IPS DF 6.9 (cell line): Measurements from ENCODE around the gene C5AR2.

ENCODE experiments used
- DNase-seq: peaks from one replicate; pipeline ENCODE4 v3.0.0-alpha.2; 2013; ENCODE audit warnings: low read depth, low spot score
- H3K27ac ChIP-seq: one replicate; pipeline ENCODE4 v1.5.1; 2013; ENCODE audit warnings: low read length, control low read depth
- H3K27me3 ChIP-seq: 2 replicates; pipeline ENCODE4 v1.6.1; 2013; ENCODE audit warnings: mild to moderate bottlenecking, low read length; ENCODE audit not compliant: control insufficient read depth, insufficient read depth
- H3K36me3 ChIP-seq: 2 replicates; pipeline ENCODE4 v1.6.1; 2013; ENCODE audit warnings: low read length; ENCODE audit not compliant: control insufficient read depth, insufficient read depth
- H3K4me1 ChIP-seq: 2 replicates; pipeline ENCODE4 v1.6.1; 2013; ENCODE audit warnings: low read length; ENCODE audit not compliant: control insufficient read depth, insufficient read depth
- H3K4me3 ChIP-seq: 2 replicates; pipeline ENCODE4 v1.5.1; 2013; ENCODE audit warnings: mild to moderate bottlenecking, low read length
- H3K9me3 ChIP-seq: 2 replicates; pipeline ENCODE4 v1.6.1; 2013; ENCODE audit warnings: low read length, inconsistent platforms; ENCODE audit not compliant: control insufficient read depth, insufficient read depth
- WGBS: extraction: QIAGEN DNeasy Blood & Tissue Kit; methylation state at CpG from one replicate; pipeline ENCODE4 v1.1.7; 2013; ENCODE audit warnings: mixed read lengths, missing lambda C conversion rate; ENCODE audit not compliant: insufficient read length, insufficient coverage; 5-methylcytosine and 5-hydroxymethylcytosine counted together

The C5AR2 gene

DNA sequence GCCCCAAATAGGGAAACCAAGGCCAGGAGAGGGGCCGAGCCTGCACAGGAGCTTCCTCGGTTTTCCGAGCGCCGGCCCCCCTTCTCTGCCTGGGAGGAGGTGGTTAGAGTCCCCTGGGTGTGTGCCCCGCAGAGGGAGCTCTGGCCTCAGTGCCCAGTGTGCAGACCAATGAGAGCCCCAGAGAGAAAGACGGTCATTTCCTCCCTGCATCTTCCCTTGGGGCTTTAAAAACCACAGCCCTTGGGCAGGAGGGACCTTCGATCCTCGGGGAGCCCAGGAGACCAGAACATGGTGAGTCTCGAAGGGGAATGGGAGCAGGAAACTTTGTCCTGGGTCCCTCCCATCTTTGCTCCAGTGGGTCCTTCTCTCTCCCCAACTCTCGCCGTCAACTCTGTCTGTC lies 22.4 kb upstream of the C5AR2 start, which contains the start of gene C5AR1:
C5AR1 (plus strand) TSS at position 254 of the 400 bp plus-strand sequence; CDS start at position 289, 35 bp downstream.
- Histone ChIP-seq H3K9me3 (no peaks in the 10 kb centered on the region), H3K36me3 (no peaks in the 10 kb centered on the region), H3K27ac (no peak within 1 kb of the TSS), H3K27me3 (peaks cover 1% of the 10 kb centered on the region; the same call in 1 of the 2 replicates), H3K4me3 (no peak within 1 kb of the TSS), H3K4me1 (no peaks in the 10 kb centered on the region)
- no peak for DNase-seq
- WGBS = no CpG with 5 or more reads among the region's 12 CpGs

DNA sequence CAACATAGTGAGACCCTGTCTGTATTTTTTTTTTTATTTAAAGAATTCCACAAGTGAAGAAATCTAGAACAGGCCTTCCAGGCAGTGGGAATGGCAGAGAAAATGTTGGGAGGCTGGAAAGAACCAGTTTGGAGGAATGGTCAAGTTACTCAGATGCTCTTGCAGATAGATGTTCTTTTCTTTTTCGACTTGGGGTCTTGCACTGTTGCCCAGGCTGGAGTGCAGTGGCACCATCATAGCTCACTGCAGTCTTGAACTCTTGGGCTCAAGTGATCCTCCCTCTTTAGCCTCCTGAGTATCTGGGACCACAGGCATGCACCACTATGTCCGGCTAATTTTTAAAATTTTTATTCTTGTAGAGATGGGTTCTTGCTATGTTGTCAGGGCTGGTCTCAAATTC lies 21.7 kb upstream of the C5AR2 start:
- Histone ChIP-seq H3K4me1 (no peaks in the 10 kb centered on the region), H3K9me3 (no peaks in the 10 kb centered on the region), H3K36me3 (no peaks in the 10 kb centered on the region), H3K4me3 (no peak overlapping the region), H3K27me3 (peaks cover 1% of the 10 kb centered on the region; the same call in 1 of the 2 replicates), H3K27ac (no peak overlapping the region)
- no CpG with 5 or more reads among the region's 2 CpGs for WGBS
- no peak for DNase-seq

- H3K36me3 ChIP-seq = no peaks in the 10 kb centered on the region
- H3K27me3 ChIP-seq = peaks cover 1% of the 10 kb centered on the region; the same call in 1 of the 2 replicates
- no peaks in the 10 kb centered on the region for H3K9me3 ChIP-seq
- H3K4me1 ChIP-seq = no peaks in the 10 kb centered on the region
- no peak overlapping the region for H3K4me3 ChIP-seq
- no peak for DNase-seq
- no CpG with 5 or more reads among the region's 5 CpGs for WGBS
- H3K27ac ChIP-seq = no peak overlapping the region
These were observed 21.2 kb upstream of the C5AR2 start for GRCh38 chr19:47310819-47311218.

GRCh38 chr19:47312366-47313006 lies 19.5 kb upstream of the C5AR2 start:
- H3K27ac ChIP-seq = no peak overlapping the region
- H3K9me3 ChIP-seq = no peaks in the 10 kb centered on the region
- no peak for DNase-seq
- H3K4me1 ChIP-seq = no peaks in the 10 kb centered on the region
- H3K27me3 ChIP-seq = peaks cover 1% of the 10 kb centered on the region; the same call in 1 of the 2 replicates
- no peak overlapping the region for H3K4me3 ChIP-seq
- WGBS = no CpG with 5 or more reads among the region's 5 CpGs
- no peaks in the 10 kb centered on the region for H3K36me3 ChIP-seq

DNA sequence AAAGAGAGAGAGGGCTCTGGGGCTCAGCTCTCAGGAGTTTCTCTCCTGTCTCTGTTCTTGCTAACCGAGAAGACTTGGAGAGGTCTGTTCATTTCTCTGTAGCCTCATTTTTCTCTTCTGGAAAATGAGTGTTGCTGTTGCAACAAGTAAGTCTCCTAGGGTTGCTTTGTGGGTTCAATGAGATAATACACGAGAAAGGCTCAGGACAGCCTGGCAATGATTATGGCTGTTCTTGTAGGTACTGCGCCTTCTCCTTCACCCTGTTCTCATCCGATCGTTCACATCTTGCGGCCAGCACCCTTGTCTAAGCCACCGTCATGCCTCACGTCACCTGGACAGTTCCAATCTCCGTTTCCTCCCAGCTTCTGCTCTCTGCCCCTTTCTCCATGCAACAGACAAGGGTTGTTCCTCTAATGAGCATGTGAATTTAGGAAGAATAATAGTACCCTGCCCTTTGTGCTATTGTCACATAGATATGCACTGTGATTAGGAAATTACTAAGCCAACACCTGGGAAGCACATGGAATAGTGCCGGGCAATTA lies 18.1 kb upstream of the C5AR2 start:
- Histone ChIP-seq H3K4me3 (no peak overlapping the region), H3K4me1 (no peaks in the 10 kb centered on the region), H3K9me3 (no peaks in the 10 kb centered on the region), H3K27ac (no peak overlapping the region), H3K36me3 (no peaks in the 10 kb centered on the region), H3K27me3 (peaks cover 1% of the 10 kb centered on the region; the same call in 1 of the 2 replicates)
- no peak for DNase-seq
- no CpG with 5 or more reads among the region's 10 CpGs for WGBS

DNA sequence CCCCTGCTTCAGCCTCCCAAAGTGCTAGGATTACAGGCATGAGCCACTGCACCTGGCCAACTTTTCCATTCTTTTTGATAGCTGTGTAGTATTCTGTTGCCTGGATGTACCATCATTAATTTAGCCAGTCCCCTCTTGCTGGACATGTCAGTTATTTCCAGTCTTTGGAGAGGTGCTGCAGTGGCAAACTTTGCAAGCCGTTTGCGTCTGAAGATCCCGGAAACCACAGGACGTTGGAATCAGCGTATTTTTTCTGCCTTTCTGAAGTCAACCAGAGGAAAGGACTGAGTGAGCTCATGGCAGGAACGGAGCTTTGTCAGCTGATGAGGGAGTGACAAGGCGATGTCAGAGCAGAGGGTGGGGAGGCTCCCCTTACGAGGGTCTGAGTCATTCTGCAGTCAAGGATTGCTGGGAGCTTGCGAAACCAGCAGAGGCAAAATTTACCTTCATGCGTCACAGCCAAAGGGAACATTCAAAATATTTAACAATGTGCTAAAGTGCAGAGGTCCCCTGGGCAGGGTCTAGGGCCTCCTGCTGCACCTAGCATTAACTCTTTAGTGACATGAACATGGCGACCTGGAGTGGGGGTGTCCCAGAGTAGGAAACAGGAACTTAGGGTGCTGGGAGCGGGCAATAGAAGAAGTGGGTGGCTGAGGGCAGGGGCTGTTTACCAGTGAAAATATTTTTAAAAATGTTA lies 16.7 kb upstream of the C5AR2 start:
- Histone ChIP-seq H3K36me3 (no peaks in the 10 kb centered on the region), H3K9me3 (no peaks in the 10 kb centered on the region), H3K27ac (no peak overlapping the region), H3K4me3 (no peak overlapping the region), H3K4me1 (no peaks in the 10 kb centered on the region), H3K27me3 (peaks cover 1% of the 10 kb centered on the region; the same call in 1 of the 2 replicates)
- DNase-seq = no peak
- WGBS = no CpG with 5 or more reads among the region's 12 CpGs

- no peaks in the 10 kb centered on the region for H3K4me1 ChIP-seq
- no CpG with 5 or more reads among the region's 4 CpGs for WGBS
These were observed 15.5 kb upstream of the C5AR2 start for GRCh38 chr19:47316513-47316912.

DNA sequence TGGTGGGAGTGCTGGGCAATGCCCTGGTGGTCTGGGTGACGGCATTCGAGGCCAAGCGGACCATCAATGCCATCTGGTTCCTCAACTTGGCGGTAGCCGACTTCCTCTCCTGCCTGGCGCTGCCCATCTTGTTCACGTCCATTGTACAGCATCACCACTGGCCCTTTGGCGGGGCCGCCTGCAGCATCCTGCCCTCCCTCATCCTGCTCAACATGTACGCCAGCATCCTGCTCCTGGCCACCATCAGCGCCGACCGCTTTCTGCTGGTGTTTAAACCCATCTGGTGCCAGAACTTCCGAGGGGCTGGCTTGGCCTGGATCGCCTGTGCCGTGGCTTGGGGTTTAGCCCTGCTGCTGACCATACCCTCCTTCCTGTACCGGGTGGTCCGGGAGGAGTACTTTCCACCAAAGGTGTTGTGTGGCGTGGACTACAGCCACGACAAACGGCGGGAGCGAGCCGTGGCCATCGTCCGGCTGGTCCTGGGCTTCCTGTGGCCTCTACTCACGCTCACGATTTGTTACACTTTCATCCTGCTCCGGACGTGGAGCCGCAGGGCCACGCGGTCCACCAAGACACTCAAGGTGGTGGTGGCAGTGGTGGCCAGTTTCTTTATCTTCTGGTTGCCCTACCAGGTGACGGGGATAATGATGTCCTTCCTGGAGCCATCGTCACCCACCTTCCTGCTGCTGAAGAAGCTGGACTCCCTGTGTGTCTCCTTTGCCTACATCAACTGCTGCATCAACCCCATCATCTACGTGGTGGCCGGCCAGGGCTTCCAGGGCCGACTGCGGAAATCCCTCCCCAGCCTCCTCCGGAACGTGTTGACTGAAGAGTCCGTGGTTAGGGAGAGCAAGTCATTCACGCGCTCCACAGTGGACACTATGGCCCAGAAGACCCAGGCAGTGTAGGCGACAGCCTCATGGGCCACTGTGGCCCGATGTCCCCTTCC lies 11.8 kb upstream of the C5AR2 start:
- H3K9me3 ChIP-seq = no peaks in the 10 kb centered on the region
- no peak overlapping the region for H3K4me3 ChIP-seq
- H3K27ac ChIP-seq = no peak overlapping the region
- no peak for DNase-seq
- no peaks in the 10 kb centered on the region for H3K27me3 ChIP-seq
- no peaks in the 10 kb centered on the region; the same call in 1 of the 2 replicates for H3K4me1 ChIP-seq
- WGBS = no CpG with 5 or more reads among the region's 46 CpGs
- no peaks in the 10 kb centered on the region for H3K36me3 ChIP-seq

More at GRCh38 chr19:47316513-47316912, 15.5 kb upstream of the C5AR2 start:
- Histone ChIP-seq H3K9me3 (no peaks in the 10 kb centered on the region), H3K4me3 (no peak overlapping the region), H3K27me3 (no peaks in the 10 kb centered on the region), H3K36me3 (no peaks in the 10 kb centered on the region), H3K27ac (no peak overlapping the region)
- no peak for DNase-seq

DNA sequence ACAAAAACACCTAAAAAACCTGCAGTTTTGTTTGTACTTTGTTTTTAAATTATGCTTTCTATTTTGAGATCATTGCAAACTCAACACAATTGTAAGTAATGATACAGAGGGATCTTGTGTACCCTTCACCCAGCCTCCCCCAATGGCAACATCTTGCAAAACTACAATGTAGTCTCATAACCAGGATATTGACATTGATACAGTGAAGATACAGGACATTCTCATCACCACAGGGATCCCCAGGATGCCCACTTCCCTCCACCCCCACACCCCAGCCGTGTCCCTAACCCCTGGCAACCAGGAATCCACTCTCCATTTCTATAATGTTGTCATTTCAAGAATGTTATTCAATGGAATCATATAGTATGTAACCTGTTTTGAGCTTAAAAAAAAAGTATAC lies 10.3 kb upstream of the C5AR2 start:
- no peak overlapping the region for H3K4me3 ChIP-seq
- no peaks in the 10 kb centered on the region for H3K27me3 ChIP-seq
- no peaks in the 10 kb centered on the region for H3K9me3 ChIP-seq
- DNase-seq = no peak
- WGBS = no CpG with 5 or more reads among the region's 1 CpG
- H3K36me3 ChIP-seq = no peaks in the 10 kb centered on the region
- H3K27ac ChIP-seq = no peak overlapping the region
- H3K4me1 ChIP-seq = no peaks in the 10 kb centered on the region; the same call in 1 of the 2 replicates

DNA sequence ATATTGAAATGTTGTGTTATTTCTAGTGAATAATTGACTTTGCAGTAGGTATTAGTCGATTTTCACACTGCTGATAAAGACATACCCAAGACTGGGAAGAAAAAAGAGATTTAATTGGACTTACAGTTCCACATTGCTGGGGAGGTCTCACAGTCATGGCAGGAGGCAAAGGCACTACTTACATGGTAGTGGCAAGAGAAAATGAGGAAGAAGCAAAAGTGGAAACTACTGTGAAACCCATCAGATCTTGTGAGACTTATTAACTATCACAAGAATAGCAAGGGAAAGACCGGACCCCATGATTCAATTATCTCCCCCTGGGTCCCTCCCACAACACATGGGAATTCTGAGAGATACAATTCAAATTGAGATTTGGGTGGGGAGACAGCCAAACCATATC lies 9.9 kb upstream of the C5AR2 start:
- H3K36me3 ChIP-seq = no peaks in the 10 kb centered on the region
- 100% methylated on average over 1 of the region's 2 CpGs for WGBS
- H3K27me3 ChIP-seq = no peaks in the 10 kb centered on the region
- DNase-seq = no peak
- H3K9me3 ChIP-seq = no peaks in the 10 kb centered on the region
- no peaks in the 10 kb centered on the region; the same call in 1 of the 2 replicates for H3K4me1 ChIP-seq
- no peak overlapping the region for H3K27ac ChIP-seq
- no peak overlapping the region for H3K4me3 ChIP-seq
